Panc1 (cell line): ENCODE measurements around the gene FAM98C.
"Not testable (repeated sequence)": the region's sequence is repeated elsewhere in the genome, so short reads cannot be mapped to it uniquely, and the experiment has no call there.

Source experiments
- SIN3A ChIP-seq: IDR thresholded peaks from 2 replicates; pipeline ENCODE4 v1.6.1; 2012; ENCODE audit warnings: low read depth, mild to moderate bottlenecking, low read length, moderate library complexity, borderline replicate concordance; ENCODE audit not compliant: insufficient read depth
- TF ChIP-seq, protein P1 (sequence below): fragments of 450-650 bp; IDR thresholded peaks from 2 replicates; pipeline ENCODE4 v1.5.1; 2017; ENCODE audit warnings: mild to moderate bottlenecking

- TF ChIP-seq, protein P1, sequence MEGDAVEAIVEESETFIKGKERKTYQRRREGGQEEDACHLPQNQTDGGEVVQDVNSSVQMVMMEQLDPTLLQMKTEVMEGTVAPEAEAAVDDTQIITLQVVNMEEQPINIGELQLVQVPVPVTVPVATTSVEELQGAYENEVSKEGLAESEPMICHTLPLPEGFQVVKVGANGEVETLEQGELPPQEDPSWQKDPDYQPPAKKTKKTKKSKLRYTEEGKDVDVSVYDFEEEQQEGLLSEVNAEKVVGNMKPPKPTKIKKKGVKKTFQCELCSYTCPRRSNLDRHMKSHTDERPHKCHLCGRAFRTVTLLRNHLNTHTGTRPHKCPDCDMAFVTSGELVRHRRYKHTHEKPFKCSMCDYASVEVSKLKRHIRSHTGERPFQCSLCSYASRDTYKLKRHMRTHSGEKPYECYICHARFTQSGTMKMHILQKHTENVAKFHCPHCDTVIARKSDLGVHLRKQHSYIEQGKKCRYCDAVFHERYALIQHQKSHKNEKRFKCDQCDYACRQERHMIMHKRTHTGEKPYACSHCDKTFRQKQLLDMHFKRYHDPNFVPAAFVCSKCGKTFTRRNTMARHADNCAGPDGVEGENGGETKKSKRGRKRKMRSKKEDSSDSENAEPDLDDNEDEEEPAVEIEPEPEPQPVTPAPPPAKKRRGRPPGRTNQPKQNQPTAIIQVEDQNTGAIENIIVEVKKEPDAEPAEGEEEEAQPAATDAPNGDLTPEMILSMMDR, result not testable (repeated sequence)
- TF ChIP-seq SIN3A, result not testable (repeated sequence)
These were observed 9.0 kb downstream of the FAM98C start for GRCh38 chr19:38411898-38412297.
